ENCODE data around the gene OXT. TPM values are rescaled to one million over a fixed set of nuclear protein-coding genes. Genes with fewer than 3 reads are reported as not detected.
A peak's percentile ranks its signal among the peaks of the same experiment; 100 is the strongest.

Gene OXT
- total RNA-seq, 1 experiment from 2014 or later: not detected

GRCh38 chr20:3046677-3047462, 24.6 kb upstream of the OXT start:
- DNase-seq: peak; percentile 77

More at GRCh38 chr20:3046677-3047462, 24.6 kb upstream of the OXT start:
- no peak overlapping the region for H3K27ac ChIP-seq (ENCODE audit: insufficient read length, low read depth, low read length)
- H2BK120ac ChIP-seq (ENCODE audit: low read depth, low read length, poor library complexity, severe bottlenecking): no peak overlapping the region
- Mint-ChIP-seq H3K9me3 (no peaks in the 10 kb centered on the region), H3K27ac (peak overlapping the region; percentile 44 to 90 (median 53); a peak in 5 of 7 replicates), H3K4me1 (peaks cover 17 to 19% of the 10 kb centered on the region in 2 experiments), H3K4me3 (peak overlapping the region; percentile 94 to 95), H3K36me3 (ENCODE audit: insufficient read depth in 1 of 3, low read depth in 3 of 3) (peaks cover 19 to 38% (median 28%) of the 10 kb centered on the region in 3 experiments), H3K27me3 (ENCODE audit: low read depth) (no peaks in the 10 kb centered on the region; the same call in 1 of the 2 replicates)
- no peak overlapping the region for H2BK15ac ChIP-seq (ENCODE audit: low read depth, low read length)
- no peak overlapping the region for H2AK5ac ChIP-seq (ENCODE audit: insufficient read length, low read length)
- no peak overlapping the region for H4K5ac ChIP-seq (ENCODE audit: insufficient read length, low read depth, low read length)
- no peak overlapping the region for H4K91ac ChIP-seq (ENCODE audit: insufficient read length, low read depth, low read length)
- no peak overlapping the region for H2BK20ac ChIP-seq (ENCODE audit: low read depth, low read length, poor library complexity, severe bottlenecking)
- peak overlapping the region; percentile 69 for H3K9ac ChIP-seq (ENCODE audit: extremely low read depth, insufficient read length, low read length)
- peaks cover 10% of the 10 kb centered on the region; the same call in 1 of the 2 replicates for H3K4me1 ChIP-seq (ENCODE audit: insufficient read depth, low read length)
- no peak overlapping the region for H3K4ac ChIP-seq (ENCODE audit: low read depth, low read length)
- WGBS (ENCODE audit: extremely low coverage, insufficient read length, low lambda C conversion rate): no CpG with 5 or more reads among the region's 39 CpGs
- H3K56ac ChIP-seq (ENCODE audit: insufficient read length, low read depth, low read length): no peak overlapping the region
- H3K79me1 ChIP-seq (ENCODE audit: insufficient read depth, low read depth, low read length, poor library complexity, severe bottlenecking): no peaks in the 10 kb centered on the region
- no peak overlapping the region for H3K23ac ChIP-seq (ENCODE audit: insufficient read length, low read depth, low read length)
- H3K14ac ChIP-seq (ENCODE audit: insufficient read depth, low read length): peak overlapping the region; percentile 42; the same call in 1 of the 2 replicates
- no peaks in the 10 kb centered on the region; the same call in 1 of the 2 replicates for H3K79me2 ChIP-seq (ENCODE audit: insufficient read depth, low read length)
- no peak overlapping the region for H4K8ac ChIP-seq (replicated peaks; ENCODE audit: insufficient read length, low read depth, low read length)
- H3K9me3 ChIP-seq (ENCODE audit: control insufficient read depth, low read depth, low read length): no peaks in the 10 kb centered on the region
- no peak overlapping the region for H3T11ph ChIP-seq (ENCODE audit: low read length)
- H2BK12ac ChIP-seq (ENCODE audit: insufficient read length, low read depth, low read length): no peak overlapping the region
- peak overlapping the region; percentile 85 for H3K4me2 ChIP-seq (ENCODE audit: insufficient read depth, insufficient read length, low read length)
- no peak overlapping the region for H2BK5ac ChIP-seq (ENCODE audit: insufficient read length, low read length)
- TF ChIP-seq CTCF (conservative IDR thresholded peaks at IDR 0.05): no peak
- H4K20me1 ChIP-seq (ENCODE audit: control insufficient read depth, insufficient read depth, insufficient read length): no peaks in the 10 kb centered on the region
- peaks cover 13% of the 10 kb centered on the region for H3K23me2 ChIP-seq (ENCODE audit: insufficient read length, low read depth, low read length, poor library complexity, severe bottlenecking)
- H2AFZ ChIP-seq (ENCODE audit: low read length): no peak overlapping the region
- no peak overlapping the region for H3K18ac ChIP-seq (ENCODE audit: insufficient read length, low read depth, low read length)
- no peaks in the 10 kb centered on the region for H3K27me3 ChIP-seq (ENCODE audit: insufficient read depth, low read length)
